KBM-7 (cell line): ENCODE data around the gene EDC4.

Source experiments
- DNase-seq: peaks from one replicate; pipeline ENCODE4 v3.0.0-alpha.2; 2015
- in situ Hi-C: fragments of 300-500 bp; cut with MboI; formaldehyde crosslinking; loops from 2 replicates; pipeline ENCODE4 v1.14.3; 2020; ENCODE audit warnings: low sequenced_read_pairs, low pct_unique_long_range_greater_than_20kb, mixed read lengths

The EDC4 gene

DNA sequence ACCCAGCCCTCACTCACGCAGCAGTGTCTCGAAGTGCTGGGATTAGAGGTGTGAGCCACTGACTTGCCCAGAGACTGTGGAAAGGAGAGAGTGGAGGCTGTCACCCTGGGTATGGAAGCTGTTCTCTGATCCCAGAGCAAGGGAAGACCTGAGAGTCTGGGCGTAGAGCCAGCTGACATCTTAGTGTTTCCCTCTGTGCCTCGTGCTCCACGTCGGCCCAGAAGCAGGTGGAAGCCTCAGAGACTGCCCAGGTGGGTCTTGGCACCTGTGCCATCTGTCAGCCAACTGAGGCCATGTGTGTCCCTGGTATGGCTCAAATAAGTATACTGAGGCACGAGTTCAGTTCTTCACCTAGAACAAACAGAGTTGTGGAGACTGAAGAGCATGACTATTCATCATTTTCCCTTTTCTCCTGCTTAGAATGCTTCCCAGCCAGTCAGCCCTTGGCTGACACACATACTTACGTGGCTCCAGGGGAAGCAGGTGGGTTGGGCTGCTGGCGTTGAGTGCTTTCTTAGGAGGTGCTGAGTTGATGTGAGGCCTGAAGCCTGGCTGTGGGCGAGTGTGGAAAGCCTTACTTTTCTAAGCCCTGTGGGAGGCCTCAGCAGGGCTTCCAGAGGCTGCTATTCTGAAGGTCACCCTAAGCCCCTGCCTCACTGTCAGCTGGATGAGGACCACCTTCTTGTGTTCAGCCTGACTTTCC lies 50.7 kb downstream of the EDC4 start:
- DNase-seq, result no peak
- in situ Hi-C loops, result no loop called here

DNA sequence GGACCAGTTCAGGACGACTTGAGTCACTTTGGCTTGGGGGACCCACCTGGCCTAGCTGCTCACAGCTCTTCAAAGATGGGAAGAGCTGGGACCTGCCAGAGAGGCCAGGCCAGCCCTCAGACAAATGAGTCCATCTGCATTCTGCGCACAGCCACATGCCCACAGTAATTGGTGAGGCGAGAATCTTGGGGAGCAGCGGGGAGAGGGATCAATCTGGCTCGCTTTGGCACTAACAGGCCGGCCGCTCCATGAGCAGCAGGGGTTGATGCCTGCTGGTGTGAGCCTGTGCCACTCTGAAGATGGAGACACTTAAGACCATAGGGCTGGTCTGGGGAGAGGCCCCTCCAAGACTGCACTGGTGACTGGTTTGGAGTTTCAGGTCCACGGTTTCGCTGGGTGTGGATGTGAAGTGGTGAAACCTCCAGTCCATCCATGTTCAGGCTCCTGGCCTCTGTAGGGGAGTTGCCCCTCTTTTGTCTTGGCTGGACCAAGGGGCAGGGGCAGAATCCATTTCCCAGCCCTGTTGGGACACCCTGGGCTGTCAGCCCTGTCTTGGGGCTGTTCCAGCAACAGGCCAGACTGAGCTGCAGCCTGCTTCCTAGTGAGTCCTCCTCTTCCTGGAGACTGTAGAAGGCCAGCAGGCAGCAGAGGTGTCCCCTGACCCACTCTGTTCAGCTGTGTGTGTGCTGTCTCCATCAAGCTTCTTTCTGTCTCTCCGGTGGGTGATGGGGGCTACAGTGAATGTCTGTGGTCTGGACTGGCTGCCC lies 51.5 kb downstream of the EDC4 start:
- no peak for DNase-seq
- in situ Hi-C loops, result no loop called here

DNA sequence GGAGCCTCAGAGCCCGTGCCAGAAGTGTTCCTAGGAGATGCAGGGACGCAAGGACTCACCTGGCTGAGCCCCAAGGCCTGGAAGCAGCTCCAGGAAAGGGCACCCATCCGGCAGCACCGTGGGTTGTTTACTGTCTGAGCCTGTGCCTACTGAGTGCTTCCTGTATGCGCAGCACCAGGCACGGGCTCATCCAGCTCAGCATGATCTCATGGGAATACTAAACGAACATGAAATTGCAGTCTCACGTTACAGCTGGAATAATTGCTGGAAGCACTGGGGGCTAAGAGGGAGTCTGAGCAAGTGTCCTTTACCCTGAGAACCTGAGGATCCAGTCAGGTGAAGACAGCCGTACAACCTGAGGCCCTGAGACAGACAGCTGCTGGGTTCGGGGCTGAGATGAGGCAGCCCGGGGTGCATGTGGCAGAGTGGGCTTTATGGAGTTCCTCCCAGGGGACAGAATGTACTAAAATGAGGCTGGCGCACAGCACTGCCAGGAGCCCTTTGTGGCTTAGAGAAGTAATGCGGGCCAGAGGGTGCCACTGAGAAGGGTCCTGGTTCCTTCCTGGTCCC lies 53.4 kb downstream of the EDC4 start:
- DNase-seq, result no peak
- in situ Hi-C loops, result no loop called here

DNA sequence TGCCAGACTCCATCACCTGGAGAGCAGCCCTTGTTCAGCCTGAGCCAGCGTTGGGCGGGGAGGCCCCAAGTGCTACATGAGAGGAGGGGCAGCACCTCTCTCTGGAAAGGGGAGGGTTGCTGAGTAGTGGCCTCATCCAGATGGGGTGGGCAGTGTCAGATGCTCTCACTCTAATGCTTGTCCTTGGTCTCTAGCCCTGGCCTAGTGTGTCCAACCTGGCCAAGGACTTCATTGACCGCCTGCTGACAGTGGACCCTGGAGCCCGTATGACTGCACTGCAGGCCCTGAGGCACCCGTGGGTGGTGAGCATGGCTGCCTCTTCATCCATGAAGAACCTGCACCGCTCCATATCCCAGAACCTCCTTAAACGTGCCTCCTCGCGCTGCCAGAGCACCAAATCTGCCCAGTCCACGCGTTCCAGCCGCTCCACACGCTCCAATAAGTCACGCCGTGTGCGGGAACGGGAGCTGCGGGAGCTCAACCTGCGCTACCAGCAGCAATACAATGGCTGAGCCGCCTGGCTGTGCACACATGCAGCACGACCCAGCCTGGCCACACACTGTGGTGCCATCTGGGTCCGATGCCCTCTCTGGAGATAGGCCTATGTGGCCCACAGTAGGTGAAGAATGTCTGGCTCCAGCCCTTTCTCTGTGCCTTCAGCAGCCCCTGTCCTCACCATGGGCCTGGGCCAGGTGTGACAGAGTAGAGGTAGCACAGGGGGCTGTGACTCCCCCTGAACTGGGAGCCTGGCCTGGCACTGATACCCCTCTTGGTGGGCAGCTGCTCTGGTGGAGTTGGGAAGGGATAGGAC lies 54.5 kb downstream of the EDC4 start:
- DNase-seq, result no peak
- in situ Hi-C loops, result no loop called here

DNA sequence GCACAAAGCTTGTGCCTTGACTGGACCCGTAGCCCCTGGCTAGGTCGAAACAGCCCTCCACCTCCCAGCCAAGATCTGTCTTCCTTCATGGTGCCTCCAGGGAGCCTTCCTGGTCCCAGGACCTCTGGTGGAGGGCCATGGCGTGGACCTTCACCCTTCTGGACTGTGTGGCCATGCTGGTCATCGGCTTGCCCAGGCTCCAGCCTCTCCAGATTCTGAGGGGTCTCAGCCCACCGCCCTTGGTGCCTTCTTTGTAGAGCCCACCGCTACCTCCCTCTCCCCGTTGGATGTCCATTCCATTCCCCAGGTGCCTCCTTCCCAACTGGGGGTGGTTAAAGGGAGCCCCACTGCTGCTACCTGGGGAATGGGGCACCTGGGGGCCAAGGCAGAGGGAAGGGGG lies 55.3 kb downstream of the EDC4 start:
- in situ Hi-C loops, result no loop called here
- DNase-seq, result no peak

DNA sequence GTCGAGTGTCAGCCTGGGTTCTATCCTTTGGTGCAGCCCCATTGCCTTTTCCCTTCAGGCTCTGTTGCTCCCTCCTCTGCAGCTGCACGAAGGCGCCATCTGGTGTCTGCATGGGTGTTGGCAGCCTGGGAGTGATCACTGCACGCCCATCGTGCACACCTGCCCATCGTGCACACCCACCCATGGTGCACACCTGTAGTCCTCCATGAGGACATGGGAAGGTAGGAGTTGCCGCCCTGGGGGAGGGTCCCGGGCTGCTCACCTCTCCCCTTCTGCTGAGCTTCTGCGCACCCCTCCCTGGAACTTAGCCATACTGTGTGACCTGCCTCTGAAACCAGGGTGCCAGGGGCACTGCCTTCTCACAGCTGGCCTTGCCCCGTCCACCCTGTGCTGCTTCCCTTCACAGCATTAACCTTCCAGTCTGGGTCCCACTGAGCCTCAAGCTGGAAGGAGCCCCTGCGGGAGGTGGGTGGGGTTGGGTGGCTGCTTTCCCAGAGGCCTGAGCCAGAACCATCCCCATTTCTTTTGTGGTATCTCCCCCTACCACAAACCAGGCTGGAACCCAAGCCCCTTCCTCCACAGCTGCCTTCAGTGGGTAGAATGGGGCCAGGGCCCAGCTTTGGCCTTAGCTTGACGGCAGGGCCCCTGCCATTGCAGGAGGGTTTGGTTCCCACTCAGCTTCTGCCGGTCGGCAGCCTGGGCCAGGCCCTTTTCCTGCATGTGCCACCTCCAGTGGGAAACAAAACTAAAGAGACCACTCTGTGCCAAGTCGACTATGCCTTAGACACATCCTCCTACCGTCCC lies 55.9 kb downstream of the EDC4 start:
- DNase-seq, result peak; percentile 73
- in situ Hi-C loops, result no loop called here

DNA sequence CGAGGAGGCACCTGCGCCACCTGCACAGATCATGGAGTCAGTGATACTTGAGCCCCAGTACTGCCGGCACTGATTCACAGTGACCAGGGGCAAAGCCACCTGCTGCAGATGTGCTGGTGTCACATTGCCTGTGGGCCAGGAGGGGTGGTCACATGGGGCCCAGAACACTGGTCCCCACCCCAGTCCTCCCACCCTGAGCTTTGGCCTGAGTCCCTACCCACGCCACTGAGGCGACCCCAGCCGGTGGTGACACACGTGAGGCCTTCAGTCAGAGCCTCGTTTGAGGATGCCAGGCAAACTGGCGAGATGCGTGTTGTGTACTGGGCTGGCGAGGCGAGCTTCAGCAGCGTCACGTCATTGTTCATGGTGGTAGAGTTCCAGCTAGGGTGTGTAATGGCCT lies 57.3 kb downstream of the EDC4 start:
- no peak for DNase-seq
- in situ Hi-C loops, result no loop called here

DNA sequence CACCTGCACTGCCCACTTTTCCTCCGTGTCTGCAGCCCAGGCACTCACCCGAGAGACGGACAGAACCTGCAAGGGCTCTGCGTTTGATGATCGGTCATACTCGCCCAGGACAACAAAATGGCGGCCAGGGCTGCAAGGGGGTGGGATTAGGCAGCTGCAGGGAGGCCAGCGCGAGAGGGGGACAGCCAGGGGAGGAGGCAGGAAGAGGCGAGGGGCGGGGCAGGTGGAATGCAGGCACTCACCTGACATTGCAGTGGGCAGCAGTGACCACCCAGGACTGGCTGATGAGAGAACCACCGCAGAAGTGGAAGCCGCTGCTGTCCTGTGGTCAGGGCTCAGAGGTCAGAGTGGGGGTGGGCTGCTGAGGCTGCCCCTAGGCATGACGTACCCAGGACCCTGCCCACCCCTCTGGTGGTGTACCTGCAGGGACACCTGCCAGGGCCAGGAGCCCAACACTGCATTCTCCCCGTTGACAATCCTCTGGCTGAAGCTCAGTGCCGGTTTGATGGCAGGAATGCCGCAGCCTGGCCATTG lies 57.9 kb downstream of the EDC4 start:
- in situ Hi-C loops, result no loop called here
- DNase-seq, result no peak
